ENCODE measurements around the gene AFF3.
"Not testable (repeated sequence)": the region's sequence is repeated elsewhere in the genome, so short reads cannot be mapped to it uniquely, and the experiment has no call there.

- TF ChIP-seq EZH2phosphoT487 (IDR thresholded peaks at IDR 0.05; ENCODE audit: low read length); EZH2 (optimal IDR thresholded peaks at IDR 0.05; ENCODE audit: low read depth, low read length): not testable (repeated sequence)
- TF ChIP-seq, protein P1, sequence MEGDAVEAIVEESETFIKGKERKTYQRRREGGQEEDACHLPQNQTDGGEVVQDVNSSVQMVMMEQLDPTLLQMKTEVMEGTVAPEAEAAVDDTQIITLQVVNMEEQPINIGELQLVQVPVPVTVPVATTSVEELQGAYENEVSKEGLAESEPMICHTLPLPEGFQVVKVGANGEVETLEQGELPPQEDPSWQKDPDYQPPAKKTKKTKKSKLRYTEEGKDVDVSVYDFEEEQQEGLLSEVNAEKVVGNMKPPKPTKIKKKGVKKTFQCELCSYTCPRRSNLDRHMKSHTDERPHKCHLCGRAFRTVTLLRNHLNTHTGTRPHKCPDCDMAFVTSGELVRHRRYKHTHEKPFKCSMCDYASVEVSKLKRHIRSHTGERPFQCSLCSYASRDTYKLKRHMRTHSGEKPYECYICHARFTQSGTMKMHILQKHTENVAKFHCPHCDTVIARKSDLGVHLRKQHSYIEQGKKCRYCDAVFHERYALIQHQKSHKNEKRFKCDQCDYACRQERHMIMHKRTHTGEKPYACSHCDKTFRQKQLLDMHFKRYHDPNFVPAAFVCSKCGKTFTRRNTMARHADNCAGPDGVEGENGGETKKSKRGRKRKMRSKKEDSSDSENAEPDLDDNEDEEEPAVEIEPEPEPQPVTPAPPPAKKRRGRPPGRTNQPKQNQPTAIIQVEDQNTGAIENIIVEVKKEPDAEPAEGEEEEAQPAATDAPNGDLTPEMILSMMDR (IDR thresholded peaks at IDR 0.05; ENCODE audit: low read length), result not testable (repeated sequence)
Measured at GRCh38 chr2:100151832-100152231, 9.4 kb upstream of the AFF3 start.
